ENCODE data around the gene GALNT9. TPM values are rescaled to one million over a fixed set of nuclear protein-coding genes. Genes with fewer than 3 reads are reported as not detected.

GALNT9 gene
- total RNA-seq, 6 donors from 2014 or later, result 0.26 TPM; not detected in 5

- WGBS, 2 donors, result 86% methylated on average over 18 to 27 of the region's 29 CpGs
- H3K27me3 ChIP-seq, result peaks cover 0 to 13% (median 6%) of the 10 kb centered on the region in 4 donors
- no peak for TF ChIP-seq EP300 (IDR thresholded peaks at IDR 0.05)
- TF ChIP-seq POLR2AphosphoS5 (IDR thresholded peaks at IDR 0.05), result no peak
- no peak for TF ChIP-seq POLR2A (IDR thresholded peaks at IDR 0.05)
- TF ChIP-seq CTCF (IDR thresholded peaks at IDR 0.05), result no peak
- H3K4me1 ChIP-seq, result no peaks in the 10 kb centered on the region
- no peaks in the 10 kb centered on the region for H3K36me3 ChIP-seq
- H3K27ac ChIP-seq, result no peak overlapping the region
- H3K9me3 ChIP-seq, result no peaks in the 10 kb centered on the region
- ATAC-seq (ENCODE audit: low FRiP score in 2 of 2) (no peak), DNase-seq (peak in 1 of 2 donors; percentile 71)
- H3K4me3 ChIP-seq, result no peak overlapping the region
Observed at GRCh38 chr12:132229193-132229760, 100.1 kb downstream of the GALNT9 start.

GRCh38 chr12:132228476-132229192, 100.8 kb downstream of the GALNT9 start:
- ATAC-seq (ENCODE audit: low FRiP score in 2 of 2) (peak in 1 of 2 donors; percentile 28), DNase-seq (peak in 1 of 2 donors; percentile 63)
- Histone ChIP-seq H3K9me3 (no peaks in the 10 kb centered on the region), H3K4me3 (no peak overlapping the region), H3K27ac (no peak overlapping the region), H3K4me1 (no peaks in the 10 kb centered on the region), H3K27me3 (peaks cover 0 to 13% (median 6%) of the 10 kb centered on the region in 4 donors), H3K36me3 (no peaks in the 10 kb centered on the region)
- WGBS, 2 donors, result 47 to 58% methylated on average over 27 to 28 of the region's 28 CpGs
- TF ChIP-seq POLR2AphosphoS5 (IDR thresholded peaks at IDR 0.05) (no peak), POLR2A (IDR thresholded peaks at IDR 0.05) (no peak), CTCF (IDR thresholded peaks at IDR 0.05) (no peak), EP300 (IDR thresholded peaks at IDR 0.05) (no peak)

DNA sequence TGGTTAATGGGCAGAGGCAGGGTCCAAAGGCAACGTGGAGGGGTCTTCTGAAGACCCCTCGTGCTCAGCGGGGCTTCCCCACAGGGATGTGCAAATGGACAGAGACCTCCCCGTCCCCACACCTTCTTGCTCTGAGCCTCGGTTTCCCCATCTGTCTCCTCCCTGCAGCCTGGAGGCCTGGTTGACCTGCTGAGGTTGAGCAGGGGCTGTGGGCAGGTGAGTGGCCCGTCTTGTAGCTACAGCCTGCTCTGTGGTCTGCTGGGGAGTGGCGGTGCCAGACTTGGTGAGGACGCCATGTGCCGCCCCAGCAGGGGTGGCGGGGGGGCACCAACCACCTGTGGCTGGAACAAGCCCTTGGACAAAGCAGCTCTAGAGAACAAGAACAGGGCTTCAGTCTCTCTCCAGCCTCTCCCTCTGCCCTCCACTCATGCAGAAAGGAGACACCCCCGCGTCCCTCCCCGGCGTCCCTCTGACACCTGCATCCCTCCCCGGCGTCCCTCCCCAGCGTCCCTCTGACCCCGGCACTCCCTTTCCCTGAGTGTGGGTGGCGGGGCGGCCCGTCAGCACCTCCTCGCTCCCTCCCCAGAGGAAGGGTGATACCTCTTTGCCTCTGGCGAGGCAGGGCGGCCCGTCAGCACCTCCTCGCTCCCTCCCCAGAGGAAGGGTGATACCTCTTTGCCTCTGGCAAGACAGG, 101.5 kb downstream of the GALNT9 start:
- ATAC-seq (ENCODE audit: low FRiP score in 2 of 2) (no peak), DNase-seq (no peak)
- Histone ChIP-seq H3K4me3 (no peak overlapping the region), H3K36me3 (no peaks in the 10 kb centered on the region), H3K4me1 (peaks cover 0 to under 1% (median 0%) of the 10 kb centered on the region in 4 donors), H3K27me3 (peaks cover 0 to 13% (median 6%) of the 10 kb centered on the region in 4 donors), H3K27ac (no peak overlapping the region), H3K9me3 (no peaks in the 10 kb centered on the region)
- 46 to 48% methylated on average over 21 to 26 of the region's 26 CpGs for WGBS, 2 donors
- TF ChIP-seq POLR2AphosphoS5 (IDR thresholded peaks at IDR 0.05), result no peak
- TF ChIP-seq POLR2A (IDR thresholded peaks at IDR 0.05), result no peak
- TF ChIP-seq CTCF (IDR thresholded peaks at IDR 0.05), result no peak
- TF ChIP-seq EP300 (IDR thresholded peaks at IDR 0.05), result no peak

DNA sequence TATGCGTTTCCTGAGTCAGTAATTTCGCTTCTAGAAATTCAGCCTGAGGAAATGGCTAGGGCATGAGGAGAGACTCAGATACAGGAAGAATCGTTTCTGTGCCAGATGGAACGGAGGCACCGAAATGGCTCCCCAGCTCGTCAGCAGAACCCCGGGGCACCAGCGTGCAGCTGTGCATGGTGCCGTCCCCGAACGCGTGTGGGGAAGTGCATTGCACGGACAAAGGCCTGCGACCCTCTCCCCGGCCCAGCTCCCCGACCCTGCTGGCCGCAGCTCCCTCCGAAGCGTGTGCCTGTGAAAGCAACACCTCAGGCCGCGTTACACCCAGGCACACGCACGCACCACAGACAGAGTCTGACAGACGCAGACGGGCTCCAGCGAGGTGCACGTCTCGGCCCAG, 102.3 kb downstream of the GALNT9 start:
- ATAC-seq (ENCODE audit: low FRiP score in 2 of 2), result no peak
- 70 to 71% methylated on average over 25 to 28 of the region's 28 CpGs for WGBS, 2 donors
- H3K27me3 ChIP-seq, result peaks cover 0 to 13% (median 6%) of the 10 kb centered on the region in 4 donors

DNA sequence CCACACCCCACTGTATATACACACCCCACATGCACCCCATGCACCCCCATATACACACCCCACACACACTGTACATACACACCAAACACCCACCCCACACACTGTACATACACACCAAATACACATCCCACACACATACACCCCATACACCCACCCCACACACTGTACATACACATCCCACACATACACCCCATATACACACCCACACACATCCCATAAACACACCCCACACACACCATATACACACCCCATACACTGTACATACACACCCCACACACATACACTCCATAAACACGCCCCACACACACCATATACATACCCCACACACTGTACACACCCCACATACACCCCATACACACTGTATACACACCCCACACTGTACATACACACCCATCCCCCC, 102.8 kb downstream of the GALNT9 start:
- Histone ChIP-seq H3K4me3 (no peak overlapping the region), H3K4me1 (peaks cover 0 to 8% (median 0%) of the 10 kb centered on the region in 4 donors), H3K36me3 (no peaks in the 10 kb centered on the region), H3K27ac (no peak overlapping the region), H3K9me3 (no peaks in the 10 kb centered on the region), H3K27me3 (peaks cover 0 to 13% (median 6%) of the 10 kb centered on the region in 4 donors)
- no peak for TF ChIP-seq CTCF (IDR thresholded peaks at IDR 0.05)
- no peak for TF ChIP-seq EP300 (IDR thresholded peaks at IDR 0.05)
- TF ChIP-seq POLR2AphosphoS5 (IDR thresholded peaks at IDR 0.05), result no peak
- TF ChIP-seq POLR2A (IDR thresholded peaks at IDR 0.05), result no peak
- ATAC-seq (ENCODE audit: low FRiP score in 2 of 2) (peak in 1 of 2 donors; percentile 32), DNase-seq (no peak)
- WGBS, 2 donors, result 70 to 84% methylated on average over 1 of the region's 1 CpG

More for the DNA sequence above, 102.3 kb downstream of the GALNT9 start:
- Histone ChIP-seq H3K9me3 (no peaks in the 10 kb centered on the region), H3K4me3 (no peak overlapping the region), H3K4me1 (peaks cover 0 to 8% (median 0%) of the 10 kb centered on the region in 4 donors), H3K36me3 (no peaks in the 10 kb centered on the region), H3K27ac (no peak overlapping the region)
- no peak for TF ChIP-seq EP300 (IDR thresholded peaks at IDR 0.05)
- no peak for DNase-seq
